K562 treated with DMSO at 1 percent for 12 hours (cell line): ENCODE results near the gene LRRC43. TPM values are rescaled to one million over a fixed set of nuclear protein-coding genes. Genes with fewer than 3 reads are reported as not detected.

Source experiments
- total RNA-seq: library from RNA; unstranded; fragments of 300-600 nt; gene quantifications from 2 replicates; pipeline ENCODE4 v1.2.3, GENCODE V29; 2022; ENCODE audit not compliant: insufficient read depth

Gene LRRC43
- not detected in 2 replicates for total RNA-seq

GRCh38 chr12:122182887-122183587 is at the start of gene LRRC43:
Gene LRRC43 (plus strand): TSS chr12:122183123. CDS start chr12:122183145, 22 bp downstream.

GRCh38 chr12:122174155-122174845 is 8.6 kb upstream of the LRRC43 start, which contains the start of gene IL31:
Gene IL31 (minus strand): TSS chr12:122174221. CDS start chr12:122174172, 49 bp downstream.

GRCh38 chr12:122203301-122204166 is 20.6 kb downstream of the LRRC43 start, which contains the start of gene B3GNT4:
Gene B3GNT4 (plus strand): TSS chr12:122203709. CDS start chr12:122204619, 910 bp downstream.

GRCh38 chr12:122225683-122226365 is 42.9 kb downstream of the LRRC43 start, which contains the start of gene DIABLO:
Gene DIABLO (minus strand): TSS chr12:122226052. CDS start chr12:122226014, 38 bp downstream.

Other genes with a start within 250 kb of the LRRC43 start
- gene BCL7A, start 161.2 kb upstream of the LRRC43 start, total RNA-seq, result 8.0 and 22.2 TPM in 2 replicates
- gene MLXIP, start 104.4 kb upstream of the LRRC43 start, total RNA-seq, result 12.7 and 43.3 TPM in 2 replicates
- not detected in 2 replicates for gene IL31, start 8.9 kb upstream of the LRRC43 start, total RNA-seq
- gene B3GNT4, start 20.6 kb downstream of the LRRC43 start, total RNA-seq, result 1.0 and 3.8 TPM in 2 replicates
- gene DIABLO, start 42.9 kb downstream of the LRRC43 start, total RNA-seq, result 64.7 and 79.1 TPM in 2 replicates
- 12.9 and 27.0 TPM in 2 replicates for gene VPS33A, start 83.4 kb downstream of the LRRC43 start, total RNA-seq
- gene CLIP1, start 239.5 kb downstream of the LRRC43 start, total RNA-seq, result 15.0 and 46.8 TPM in 2 replicates